GM18858 (cell line): ENCODE measurements around the gene ACLY.
"Not testable (repeated sequence)": the region's sequence is repeated elsewhere in the genome, so short reads cannot be mapped to it uniquely, and the experiment has no call there.

Source experiments
- ATAC-seq: cut with Tn5 transposase; IDR thresholded peaks from one replicate; pipeline ENCODE4 v1.9.1; 2021; ENCODE audit not compliant: unreplicated experiment

ACLY gene

DNA sequence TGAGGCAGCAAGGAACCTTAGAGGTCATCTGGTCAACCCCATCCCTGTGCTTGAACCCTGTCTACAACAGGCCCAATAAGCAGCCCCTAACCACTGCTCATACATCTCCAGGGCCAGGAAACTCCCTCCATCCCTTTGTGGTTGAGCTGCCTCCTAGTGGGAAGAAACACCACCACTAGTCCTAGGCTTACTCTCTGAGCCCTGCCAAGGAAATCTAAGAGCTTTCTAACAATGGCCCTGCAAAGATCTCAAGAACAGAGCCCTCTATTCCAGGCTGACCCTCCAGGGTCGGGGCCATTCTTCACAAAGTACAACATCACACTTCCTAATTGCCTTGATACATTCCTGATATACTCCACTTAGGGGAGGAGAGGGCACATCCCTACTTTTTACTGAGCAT is 5.8 kb downstream of the ACLY start:
- ATAC-seq = no peak

DNA sequence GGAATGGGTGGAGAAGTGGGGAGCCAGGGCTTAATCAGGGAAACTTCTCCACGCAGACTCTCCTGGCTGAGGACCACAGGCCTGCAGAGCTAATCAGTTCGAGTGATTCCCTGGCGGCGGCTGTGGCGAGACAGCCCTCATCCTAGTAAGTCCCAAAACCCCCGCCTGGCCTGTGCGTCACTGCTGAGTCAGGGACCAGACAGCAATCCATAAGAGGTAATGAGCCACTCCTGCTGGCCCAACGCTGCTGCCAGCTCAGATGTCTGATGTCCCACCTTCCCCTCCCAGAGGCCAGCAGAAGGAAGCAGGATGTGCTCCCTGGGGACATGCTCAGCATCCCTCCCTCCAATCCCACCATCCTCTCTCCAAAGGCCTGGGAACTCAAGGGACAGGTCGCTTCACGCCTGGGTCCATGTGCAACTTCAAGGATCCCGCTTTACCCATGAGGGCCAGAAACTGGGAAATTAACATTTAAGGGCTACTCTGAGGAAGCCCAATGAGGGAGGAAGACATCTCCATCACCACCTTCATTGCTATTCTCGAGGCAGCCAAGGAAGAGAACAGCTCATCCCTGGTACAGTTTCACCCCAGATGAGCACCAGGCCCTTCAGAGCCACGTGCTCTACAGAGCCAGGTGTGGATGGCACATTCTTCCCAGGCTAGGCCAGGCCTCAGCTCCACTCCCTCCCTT is 7.9 kb downstream of the ACLY start:
- no peak for ATAC-seq

DNA sequence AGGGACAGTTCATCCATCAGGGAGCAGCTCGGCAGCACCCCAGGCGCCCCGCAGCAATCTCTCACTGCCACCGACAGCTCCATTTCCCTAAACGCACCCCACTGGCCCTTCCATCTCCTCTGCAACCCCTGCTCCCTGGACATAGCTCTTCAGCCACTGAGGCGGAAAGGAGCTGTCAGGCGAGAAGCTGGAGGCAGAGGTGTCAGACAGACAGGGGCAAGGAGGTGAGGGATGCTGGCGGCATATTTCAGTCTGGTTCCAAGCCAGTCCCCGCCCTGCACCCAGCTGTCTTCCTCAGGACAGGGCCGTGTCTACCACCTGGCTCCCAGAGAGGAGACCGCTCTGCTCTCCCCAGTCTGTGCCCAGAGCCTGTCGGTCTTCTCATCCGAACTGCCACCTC is 9.7 kb downstream of the ACLY start:
- no peak for ATAC-seq

DNA sequence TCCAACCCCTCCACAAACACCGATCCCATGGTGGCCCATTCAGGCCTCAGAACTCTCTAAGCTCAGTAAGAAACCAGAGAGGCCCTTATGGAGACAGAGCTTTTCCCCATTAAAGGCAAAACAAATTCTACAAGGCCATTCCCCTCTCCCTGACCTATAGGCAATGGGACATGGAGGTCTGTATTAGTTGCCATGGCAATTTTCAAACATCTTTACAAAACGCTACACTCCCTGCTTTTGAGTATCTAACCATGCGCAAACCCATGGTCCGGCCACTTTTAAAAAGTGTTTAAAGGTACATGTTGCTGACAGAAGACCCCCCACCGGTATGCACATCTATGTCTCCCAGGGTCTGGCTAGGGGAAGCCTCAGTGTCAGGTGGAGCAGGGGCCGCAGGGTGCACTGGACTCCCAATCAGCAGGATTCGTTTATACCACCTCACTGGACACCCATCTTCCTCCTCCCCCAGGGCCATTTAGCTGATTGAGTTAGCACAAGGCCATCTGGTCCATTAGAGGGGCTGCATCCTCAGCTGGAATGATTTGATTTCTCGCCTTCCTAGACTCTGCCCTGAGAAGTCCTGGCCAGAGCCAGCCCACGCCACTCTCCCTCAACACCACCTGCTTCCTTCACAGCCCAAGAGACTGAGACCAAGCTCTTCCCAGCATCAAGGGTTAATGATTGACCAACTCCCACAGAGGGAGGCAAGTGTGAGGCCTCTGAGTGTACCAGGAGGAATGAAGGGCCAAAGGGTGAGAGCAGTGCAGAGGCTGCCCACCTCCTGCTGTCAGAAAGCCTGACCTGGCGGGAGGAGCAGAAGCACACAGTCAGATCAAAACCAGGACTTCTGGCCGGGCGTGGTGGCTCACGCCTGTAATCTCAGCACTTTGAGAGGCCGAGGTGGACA is 10.9 kb downstream of the ACLY start:
- ATAC-seq = no peak

DNA sequence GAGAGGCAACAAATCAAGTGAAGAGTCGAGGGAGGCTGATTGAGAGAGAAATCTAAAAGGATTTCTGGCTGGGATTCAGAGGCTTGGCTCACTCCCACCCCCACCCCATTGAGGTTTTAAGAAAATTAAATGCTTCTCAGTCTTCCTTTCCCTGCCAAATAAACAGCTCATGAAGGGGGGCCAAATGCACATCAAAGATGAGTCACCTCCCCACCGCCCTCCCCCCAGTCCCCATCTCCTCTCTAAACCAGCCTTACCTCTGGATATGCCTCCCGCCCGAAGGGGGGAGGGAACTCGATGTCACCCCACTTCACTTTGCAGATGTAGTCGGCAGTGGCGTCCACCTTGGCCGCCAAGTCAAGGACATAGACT is 11.6 kb downstream of the ACLY start:
- ATAC-seq = no peak

DNA sequence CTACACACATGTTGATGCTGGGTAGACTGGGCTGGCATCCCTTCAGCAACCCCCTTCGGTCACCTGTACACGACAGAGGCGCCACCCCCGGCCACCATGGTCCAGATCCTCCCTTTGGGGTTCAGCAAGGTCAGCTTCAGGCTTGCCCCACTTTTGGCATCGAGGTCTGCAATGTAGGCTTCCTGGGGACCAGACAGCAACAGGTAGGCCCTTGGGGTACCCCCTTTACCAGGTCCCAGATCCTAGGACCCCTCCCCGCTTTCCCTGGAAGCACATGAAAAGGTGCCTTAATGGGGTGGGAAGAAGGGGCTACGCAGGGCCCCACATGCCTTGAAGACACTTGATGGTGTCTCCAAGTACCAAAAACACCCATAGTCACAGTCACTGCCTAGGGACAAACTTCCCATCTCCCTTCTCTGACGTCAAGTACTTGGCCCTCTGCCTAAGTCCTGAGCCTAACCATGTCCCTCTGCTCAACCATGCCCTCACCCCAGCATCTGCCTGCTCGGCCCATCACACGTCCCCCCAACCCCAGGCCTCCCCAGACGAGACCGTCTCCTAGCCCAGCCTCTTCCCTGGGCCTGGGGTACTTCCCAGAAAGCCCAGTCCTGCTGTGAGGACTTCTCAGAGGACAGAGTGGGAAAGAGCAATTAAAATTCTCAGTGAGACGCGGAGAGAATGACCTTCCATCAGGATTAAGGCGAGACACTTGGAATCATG is 12.1 kb downstream of the ACLY start:
- ATAC-seq = no peak

DNA sequence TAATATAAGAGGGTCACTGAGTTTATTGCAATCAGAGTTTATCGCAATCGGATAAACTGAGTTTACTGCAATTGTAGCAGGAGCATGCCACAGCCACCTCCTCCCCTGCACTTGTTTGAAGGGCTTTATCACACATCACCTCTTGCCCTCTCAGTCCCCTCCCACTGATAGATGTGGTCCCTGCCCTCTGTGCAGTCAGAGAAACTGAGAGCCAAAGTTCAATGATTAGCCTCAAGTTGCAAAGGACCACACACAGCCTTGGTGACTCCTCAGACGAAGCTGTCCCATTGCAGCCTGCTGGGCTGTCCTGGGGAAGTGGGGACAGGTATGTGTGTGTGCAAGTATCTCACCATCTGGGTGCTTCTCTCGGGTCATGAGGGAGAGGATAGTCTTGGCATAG is 13.6 kb downstream of the ACLY start:
- ATAC-seq = no peak

DNA sequence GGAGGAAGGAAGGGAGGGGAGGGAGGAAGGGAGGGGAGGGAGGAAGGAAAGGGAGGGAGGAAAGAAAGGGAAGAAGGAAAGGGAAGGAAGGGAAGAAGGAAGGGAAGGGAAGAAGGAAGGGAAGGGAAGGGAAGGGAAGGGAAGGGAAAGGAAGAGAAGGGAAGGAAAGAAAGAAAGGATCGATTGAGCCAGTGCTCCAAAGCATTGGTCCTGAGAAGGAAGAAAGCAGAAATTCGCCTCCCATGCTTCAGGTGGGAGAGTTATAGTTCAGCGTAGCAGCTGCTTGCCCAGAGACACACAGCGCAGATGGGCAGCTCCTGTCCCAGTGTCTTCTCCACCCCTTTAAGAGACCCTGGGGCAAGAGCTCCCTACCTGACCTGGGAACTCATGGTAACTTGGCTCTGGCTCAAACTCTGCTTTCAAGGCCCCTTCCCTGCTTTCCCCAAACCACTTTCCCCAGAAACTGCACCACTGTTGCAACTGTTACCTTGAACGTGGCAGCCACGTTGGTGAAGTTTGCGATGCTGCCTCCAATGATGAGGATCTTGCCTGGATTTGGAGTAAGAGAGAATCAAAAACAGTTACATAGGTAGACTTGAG is 14.4 kb downstream of the ACLY start:
- ATAC-seq = no peak

DNA sequence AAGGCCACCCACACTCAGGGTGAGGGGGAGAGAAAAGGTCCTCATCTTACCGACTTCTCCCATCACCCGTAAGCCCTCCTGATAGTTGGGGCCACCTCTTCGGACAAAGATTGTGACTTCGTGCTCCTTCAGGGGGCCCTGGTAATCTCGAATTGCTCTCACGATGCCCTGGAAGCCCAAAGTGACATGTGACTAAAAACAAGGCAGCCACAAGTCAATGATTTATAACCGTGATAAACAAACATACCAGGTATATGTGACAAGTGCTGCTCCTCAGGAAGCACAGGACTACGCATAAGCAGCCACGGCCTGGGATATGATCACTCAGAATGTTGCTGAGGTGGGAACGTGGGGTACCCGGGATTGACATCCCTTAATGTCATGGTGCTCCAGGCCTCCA is 17.1 kb downstream of the ACLY start:
- no peak for ATAC-seq

DNA sequence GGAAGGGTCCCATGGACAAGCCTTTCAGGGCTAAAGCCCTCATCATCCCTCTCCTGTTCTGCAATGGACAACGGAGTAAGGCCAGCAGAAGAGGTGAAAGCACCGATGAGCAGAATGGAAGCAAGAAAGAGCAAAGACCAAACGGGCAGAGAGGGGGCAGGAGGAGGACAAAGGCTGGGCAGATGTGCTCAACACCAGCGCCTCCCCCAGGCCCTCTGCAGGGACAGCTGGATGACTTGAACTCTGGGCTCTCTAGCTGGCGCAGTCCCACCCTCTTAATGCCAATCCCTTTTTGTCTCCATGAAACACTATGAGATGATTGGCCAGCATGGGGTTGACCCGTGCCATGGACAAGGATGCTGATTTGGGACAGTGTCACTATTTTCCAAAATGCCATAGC is 22.0 kb downstream of the ACLY start:
- ATAC-seq = no peak

DNA sequence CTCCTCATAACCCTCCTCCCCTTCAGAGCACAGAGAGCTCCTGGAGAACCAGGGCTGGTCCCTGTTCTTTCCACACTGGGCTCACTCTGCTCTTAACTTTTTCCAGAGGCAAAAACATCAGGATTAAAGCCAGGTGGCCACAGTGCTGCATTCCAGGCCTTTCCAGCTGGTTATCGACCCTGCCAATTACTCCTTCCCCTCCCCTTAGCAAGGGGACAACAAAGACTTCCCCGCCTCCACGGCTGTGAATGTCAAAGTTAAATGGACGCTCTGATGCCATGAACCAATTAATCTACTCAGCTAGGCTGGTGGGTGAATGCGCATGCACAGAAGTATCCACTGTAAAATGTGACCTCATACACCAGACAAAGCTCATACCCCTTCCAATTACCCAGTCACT is 23.1 kb downstream of the ACLY start:
- ATAC-seq = no peak

DNA sequence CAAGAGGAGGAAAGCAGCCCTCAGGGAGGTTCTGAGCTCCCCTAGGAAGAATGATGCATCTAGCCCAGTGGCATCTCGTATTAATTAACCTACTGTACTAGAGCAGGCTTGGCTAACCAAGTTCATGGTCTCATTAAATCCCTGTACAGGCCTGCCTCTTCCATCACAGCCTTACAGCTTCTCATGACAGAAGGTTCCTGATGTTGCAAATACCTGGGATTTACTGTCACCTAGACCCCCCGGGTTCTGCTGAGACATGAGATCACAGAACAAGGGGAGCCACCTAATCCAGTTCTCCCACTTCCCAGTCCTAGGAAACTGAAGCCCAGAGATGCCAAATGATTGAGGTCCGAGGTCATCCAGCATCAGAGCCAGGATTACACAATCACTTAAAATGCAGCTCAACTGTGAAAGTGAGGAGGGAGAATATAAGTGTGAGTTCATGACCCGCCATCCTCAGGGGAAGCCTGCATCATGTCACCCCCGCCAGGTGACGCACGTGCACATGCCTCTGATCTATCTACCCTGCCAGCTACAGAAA is 23.9 kb downstream of the ACLY start:
- ATAC-seq = no peak

DNA sequence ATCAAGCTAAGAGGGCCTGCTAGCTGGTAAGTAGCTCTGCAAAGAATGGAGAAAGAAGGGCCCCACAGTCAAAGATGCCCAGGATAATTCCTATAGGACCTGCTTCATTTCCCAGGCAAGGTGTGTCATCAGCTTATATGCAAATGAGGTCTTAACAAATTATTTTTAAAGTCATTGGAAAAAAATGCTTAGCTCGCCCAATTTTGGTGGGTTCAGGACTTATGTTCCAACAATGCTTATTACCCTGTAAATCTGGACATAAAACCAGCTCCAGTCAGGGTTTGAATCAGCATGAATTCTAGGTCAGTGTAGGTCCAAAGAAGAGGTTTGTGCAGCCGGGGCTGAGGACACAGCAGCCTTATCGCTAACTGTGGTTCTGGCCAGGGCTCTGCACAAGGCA is 25.4 kb downstream of the ACLY start:
- no peak for ATAC-seq

DNA sequence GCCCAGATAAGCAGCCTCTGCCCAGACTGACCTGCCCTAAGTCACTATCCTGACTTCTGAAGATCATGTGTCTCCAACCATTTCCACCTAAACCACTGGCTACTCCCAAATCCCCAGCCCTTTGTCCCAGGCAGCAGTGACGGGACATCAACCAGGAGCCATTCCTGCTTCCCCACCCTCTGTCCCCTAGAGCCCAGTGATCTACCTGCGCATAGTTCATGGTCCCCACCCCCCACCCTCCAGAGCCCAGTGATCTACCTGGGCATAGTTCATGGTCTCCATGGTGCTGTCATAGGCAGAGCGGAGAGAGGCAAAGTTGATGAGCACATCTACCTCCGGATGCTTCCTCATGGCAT is 26.8 kb downstream of the ACLY start:
- ATAC-seq = no peak

DNA sequence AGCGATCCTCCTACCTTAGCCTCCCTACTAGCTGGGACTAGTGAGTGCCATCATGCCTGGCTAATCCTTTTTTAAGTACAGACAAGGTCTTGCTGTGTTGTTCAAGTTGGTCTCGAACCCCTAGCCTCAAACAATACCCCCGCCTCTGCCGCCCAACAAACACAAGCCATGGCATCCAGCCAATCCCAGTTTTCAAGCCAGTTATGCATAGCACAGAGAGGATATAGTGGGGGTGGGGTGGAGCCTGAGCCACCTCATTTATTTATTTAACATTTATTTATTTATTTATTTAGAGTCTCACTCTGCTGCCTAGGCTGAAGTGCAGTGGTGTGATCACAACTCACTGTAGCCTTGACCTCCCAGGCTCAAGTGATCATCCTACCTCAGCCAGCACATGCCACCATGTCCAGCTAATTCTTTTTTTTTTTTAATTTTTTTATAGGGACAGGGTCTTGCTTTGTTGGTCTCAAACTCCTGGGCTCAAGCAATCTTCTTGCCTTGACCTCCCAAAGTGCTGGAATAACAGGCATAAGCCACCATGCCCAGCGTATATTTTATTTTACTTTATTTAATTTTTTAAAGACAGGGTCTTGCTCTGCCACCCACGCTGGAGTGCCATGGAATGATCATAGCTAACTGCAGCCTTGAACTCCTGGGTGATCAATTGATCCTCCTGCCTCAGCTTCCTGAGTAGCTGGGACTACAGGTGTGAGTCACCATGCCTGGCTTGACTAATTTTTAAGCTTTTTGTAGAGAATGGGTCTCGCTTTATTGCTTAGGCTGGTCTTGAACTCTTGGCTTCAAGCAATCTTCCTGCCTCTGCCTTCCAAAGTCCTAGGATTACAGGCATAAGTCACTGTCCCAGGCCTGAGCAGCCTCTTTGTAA is 27.4 kb downstream of the ACLY start:
- ATAC-seq = no peak

DNA sequence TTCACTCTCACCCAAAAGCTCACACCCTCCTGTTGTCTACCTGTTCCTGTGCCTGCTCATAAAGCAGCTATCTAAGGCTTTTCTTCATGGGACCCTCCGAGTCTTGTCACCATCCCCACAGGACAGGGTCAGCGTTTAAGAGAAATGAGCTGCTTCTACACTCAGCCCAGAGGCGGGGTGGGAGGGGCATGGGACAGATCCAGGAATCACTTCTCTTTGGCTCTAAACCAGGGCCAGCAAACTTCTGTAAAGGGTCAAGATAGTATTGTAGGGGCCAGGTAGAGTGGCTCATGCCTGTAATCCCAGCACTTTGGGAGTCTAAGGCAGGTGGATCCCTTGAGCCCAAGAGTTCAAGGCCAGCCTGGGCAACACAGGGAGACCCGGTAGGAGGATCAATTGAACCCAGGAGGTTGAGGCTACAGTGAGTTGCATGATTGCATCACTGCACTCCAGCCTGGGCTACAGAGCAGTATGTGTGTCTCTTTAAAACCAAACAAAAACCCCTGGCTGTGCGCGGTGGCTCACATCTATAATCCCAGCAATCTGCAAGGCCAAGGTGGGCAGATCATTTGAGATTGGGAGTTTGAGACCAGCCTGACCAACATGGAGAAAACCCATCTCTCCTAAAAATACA is 30.3 kb downstream of the ACLY start:
- no peak for ATAC-seq

DNA sequence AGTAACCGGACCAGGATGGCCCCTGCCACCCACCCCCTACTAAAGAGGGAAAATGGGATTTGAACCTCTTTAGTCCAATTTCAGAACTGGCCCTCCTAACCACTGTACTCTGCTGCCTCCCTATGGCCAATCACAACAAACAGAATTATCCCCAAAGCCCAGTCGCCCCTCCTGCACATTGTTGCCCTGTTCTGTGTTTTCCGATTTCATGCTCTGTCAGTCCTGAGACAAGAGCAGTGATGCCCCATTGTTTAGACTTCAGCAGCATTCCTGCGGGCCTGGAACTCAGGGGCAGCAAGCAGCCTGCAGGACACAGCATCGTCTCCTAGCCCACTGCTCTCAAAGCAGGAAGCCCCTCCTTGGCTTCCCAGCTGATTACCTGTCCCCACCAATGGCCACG is 33.0 kb downstream of the ACLY start:
- no peak for ATAC-seq

DNA sequence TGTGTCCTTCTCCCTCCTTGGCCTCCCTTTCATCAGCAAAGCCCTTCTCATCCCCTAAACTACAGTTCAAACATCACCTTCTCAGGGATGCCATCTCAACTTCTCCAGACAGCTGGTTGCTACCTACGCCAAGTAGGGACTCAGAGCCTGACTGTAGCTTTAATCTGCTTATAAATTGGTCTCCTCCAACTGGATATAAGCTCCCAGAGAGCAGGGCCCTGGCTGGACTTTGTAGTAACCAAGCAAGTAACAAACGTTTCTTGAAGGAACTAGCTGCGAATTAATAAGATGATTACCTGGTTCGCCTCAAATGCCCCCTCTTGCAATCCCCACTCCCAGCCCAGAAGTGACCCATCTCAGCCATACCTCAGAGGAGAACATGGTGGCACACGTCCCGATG is 36.0 kb downstream of the ACLY start:
- no peak for ATAC-seq

DNA sequence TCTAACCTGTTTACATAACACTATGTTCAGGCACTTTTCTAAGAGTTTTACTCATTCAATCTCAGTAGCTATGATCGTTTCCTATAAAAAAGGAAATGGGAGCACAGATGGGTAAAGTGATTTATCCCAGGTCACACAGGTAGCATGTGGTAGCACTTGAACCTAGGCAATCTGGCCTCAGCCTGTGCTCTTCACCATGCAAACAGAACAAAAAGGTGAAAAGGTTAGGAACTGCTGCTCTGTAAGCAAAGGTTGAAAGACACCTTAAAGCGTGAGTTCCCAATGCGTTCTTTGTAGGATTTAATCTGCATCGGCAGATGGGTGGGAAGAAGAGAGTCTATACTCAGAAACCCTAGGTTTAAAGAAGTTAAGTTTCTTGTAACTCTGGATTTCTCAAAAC is 38.6 kb downstream of the ACLY start:
- no peak for ATAC-seq

DNA sequence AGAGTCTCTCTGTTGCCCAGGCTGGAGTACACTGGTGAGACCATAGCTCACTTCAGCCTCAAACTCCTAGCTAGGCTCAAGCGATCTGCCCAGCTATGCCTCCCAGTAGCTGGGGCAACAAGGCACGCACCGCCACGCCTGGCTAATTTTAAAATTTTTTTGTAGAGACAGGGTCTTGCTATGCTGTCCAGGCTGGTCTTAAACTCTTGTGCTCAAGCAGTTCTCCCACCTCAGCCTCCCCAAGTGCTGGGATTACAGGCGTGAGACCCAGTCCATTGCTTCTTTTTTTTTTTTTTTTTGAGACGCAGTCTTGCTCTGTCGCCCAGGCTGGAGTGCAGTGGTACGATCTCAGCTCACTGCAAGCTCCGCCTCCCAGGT is 44.5 kb downstream of the ACLY start:
- ATAC-seq = not testable (repeated sequence)
